GM10266 (cell line): ENCODE measurements around the gene RMND5B.
A peak's percentile ranks its signal among the peaks of the same experiment; 100 is the strongest.
"Not testable (repeated sequence)": the region's sequence is repeated elsewhere in the genome, so short reads cannot be mapped to it uniquely, and the experiment has no call there.

Experiments used
- DNase-seq: peaks from one replicate; pipeline ENCODE4 v3.0.0; 2012; ENCODE audit errors: extremely low spot score
- TF ChIP-seq, protein P1 (sequence below): IDR thresholded peaks from 2 replicates; pipeline ENCODE4 v1.5.1; 2012; ENCODE audit warnings: mild to moderate bottlenecking, low read depth; ENCODE audit not compliant: control insufficient read depth, insufficient read depth; ENCODE audit errors: missing control alignments

The RMND5B gene

GRCh38 chr5:178123966-178124925 lies 6.6 kb upstream of the RMND5B start:
- TF ChIP-seq, protein P1, sequence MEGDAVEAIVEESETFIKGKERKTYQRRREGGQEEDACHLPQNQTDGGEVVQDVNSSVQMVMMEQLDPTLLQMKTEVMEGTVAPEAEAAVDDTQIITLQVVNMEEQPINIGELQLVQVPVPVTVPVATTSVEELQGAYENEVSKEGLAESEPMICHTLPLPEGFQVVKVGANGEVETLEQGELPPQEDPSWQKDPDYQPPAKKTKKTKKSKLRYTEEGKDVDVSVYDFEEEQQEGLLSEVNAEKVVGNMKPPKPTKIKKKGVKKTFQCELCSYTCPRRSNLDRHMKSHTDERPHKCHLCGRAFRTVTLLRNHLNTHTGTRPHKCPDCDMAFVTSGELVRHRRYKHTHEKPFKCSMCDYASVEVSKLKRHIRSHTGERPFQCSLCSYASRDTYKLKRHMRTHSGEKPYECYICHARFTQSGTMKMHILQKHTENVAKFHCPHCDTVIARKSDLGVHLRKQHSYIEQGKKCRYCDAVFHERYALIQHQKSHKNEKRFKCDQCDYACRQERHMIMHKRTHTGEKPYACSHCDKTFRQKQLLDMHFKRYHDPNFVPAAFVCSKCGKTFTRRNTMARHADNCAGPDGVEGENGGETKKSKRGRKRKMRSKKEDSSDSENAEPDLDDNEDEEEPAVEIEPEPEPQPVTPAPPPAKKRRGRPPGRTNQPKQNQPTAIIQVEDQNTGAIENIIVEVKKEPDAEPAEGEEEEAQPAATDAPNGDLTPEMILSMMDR = no peak
- DNase-seq = no peak

DNA sequence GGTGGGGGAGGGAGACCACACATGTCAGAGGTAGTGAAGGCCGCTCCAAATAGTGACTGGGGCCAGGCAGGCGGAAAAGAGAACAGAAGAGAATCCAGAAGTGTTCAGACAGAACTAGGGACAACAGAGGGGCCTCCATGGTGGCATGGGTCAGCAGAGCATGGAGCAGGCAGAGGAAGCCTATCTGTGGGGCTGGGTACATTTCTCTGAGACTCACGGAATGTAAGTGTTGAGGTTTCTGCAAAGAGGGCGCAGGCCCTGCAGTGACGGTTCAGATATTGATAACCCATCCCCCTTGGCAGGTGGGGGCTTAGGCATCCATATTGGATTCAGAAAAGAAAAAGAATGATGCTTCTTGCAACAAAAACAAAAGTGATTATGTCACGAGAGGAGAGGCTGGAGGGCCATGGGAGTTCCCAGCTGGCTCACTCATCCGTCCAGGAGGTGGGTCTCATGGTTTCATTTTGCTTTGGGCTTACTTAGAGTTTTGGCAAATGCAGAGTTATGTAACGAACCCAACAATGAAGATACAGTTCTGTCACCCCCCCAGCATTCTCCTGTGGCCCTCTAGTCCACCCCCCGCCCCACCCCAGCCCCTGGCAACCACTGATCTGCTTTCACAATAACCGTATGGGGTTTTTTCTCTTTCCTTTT lies 5.4 kb upstream of the RMND5B start:
- TF ChIP-seq, protein P1 = no peak
- DNase-seq = no peak

- TF ChIP-seq, protein P1 = no peak
- DNase-seq = no peak
Observed at GRCh38 chr5:178126556-178126955, 4.3 kb upstream of the RMND5B start.

- DNase-seq = not testable (repeated sequence)
Observed at GRCh38 chr5:178127300-178128009, 3.4 kb upstream of the RMND5B start.

GRCh38 chr5:178129296-178129695 lies 1.5 kb upstream of the RMND5B start:
- DNase-seq = no peak
- TF ChIP-seq, protein P1 = no peak

DNA sequence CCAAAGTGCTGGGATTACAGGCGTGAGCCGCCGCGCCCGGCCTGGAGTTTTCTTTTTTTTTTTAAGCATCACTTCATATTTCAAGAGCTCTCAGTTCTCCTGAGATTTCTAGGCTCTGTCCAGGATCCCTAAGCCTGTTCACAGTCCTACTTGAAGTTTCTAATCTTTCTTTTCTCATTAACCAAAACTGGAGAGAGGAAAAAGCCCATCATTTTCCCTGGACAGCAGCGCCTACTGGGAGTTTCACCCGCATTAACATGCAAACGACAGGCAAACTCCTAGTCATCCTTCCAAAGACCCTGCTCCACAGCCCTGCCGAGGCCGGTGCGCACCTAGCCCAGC lies 609 bp upstream of the RMND5B start:
- DNase-seq = not testable (repeated sequence)

- DNase-seq = peak; percentile 48
- TF ChIP-seq, protein P1 = no peak
Observed at GRCh38 chr5:178131446-178131996, 707 bp downstream of the RMND5B start.
